GM21360 (cell line): ENCODE results near the gene SCMH1.

ENCODE experiments used
- ATAC-seq: cut with Tn5 transposase; IDR thresholded peaks from one replicate; pipeline ENCODE4 v1.9.1; 2021; ENCODE audit warnings: mild to moderate bottlenecking, moderate library complexity; ENCODE audit not compliant: unreplicated experiment

Gene SCMH1

DNA sequence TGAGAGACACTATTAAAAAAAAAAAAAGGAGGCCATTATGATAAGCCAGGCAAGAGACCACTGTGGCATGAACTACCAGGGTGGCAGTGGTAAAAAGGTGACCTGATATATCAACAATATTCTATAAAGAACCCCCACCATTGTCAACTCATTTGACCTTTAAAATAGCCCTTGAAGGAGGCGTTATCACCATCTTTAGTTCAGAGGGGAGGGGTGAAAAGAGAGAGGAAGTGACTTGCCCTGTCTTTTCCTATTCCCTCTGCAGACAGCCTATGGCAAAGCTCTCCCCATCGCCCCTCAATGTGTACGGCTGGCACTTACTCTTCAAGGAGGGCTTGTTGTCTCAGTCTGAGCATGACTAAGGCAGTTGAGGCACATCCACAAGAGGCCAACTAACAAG lies 208.8 kb downstream of the SCMH1 start:
- no peak for ATAC-seq

DNA sequence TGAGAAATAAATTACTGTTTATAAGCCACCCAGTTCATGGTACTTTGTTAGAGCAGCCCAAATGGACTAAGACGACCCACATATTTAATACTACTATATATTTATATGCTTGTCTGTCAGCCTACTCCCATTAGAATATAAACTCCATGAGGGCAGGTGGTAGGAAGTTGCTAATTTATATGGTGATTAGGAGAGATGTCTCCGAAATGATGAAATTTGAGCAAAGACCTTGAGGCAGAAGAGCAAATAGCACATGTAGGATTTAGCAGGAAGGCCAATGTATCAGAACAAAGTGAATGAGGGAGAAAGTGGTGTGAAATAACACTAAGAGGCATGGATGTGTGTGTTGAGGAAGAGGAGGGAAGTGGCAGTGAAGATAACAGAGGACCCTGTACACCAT lies 210.0 kb downstream of the SCMH1 start:
- ATAC-seq = no peak

DNA sequence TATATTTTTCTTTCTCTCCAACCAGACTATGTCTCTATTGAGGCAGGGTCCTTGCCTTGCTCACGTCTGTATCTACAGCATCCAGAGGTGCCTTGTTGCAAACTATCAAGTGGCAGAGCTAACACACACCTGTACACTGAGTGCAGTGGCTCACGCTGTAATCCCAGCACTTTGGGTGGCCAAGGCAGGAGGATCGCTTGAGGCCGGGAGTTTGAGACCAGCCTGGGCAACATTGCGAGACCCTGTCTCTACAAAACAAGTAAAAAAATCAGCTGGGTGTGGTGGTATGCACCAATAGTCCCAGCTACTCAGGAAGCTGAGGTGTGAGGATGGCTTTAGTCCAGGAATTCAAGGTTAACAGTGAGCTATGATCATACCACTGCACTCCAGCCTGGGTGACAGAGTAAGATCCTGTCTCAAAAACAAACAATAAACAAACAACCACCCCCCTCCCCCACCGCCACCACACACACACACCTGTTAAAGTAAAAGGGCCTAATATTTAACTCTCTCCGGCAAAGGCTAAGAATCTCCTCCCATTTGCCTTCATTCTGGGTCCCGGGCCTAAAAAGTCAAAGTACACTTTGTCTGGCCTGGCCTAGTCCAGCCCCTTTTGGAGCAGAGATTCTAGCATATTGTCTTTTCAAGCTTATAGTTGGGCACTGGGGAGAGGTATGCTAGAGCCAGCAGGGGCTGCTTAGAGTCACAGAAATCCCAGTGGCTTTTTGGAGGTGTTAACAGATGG lies 211.1 kb downstream of the SCMH1 start:
- no peak for ATAC-seq

DNA sequence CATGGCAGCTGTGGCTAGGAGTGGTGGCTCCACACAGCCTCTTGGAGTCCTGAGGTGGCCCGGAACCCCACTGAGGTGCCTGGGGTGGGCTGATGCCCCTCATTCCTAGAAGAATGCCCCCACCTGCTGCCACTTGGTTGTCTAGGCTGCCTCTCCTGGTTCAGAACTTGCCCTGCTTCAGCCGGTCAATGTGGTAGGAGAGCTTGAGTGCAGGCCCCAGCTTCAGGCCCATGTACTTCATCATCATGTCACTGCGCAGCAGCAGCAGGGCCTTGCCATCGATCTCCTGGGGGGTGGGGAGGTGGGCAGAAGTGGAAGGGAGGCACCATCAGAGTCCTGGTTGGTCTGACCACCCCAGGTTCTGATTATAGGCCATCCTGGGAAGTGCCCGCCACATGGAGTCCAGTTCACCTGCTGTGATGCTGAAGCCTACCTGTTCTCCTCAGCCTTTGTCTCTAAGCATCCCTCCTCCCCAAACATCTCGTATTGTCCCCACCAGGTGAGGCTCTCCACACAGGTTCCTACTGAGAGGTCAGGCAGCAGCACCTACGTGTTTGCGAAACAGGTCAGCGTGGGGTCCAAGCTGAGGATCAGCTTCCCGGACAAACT lies 214.0 kb downstream of the SCMH1 start:
- ATAC-seq = no peak

- ATAC-seq = no peak
Measured at GRCh38 chr1:41025979-41026819, 215.9 kb downstream of the SCMH1 start.

GRCh38 chr1:41024953-41025352 lies 217.2 kb downstream of the SCMH1 start:
- no peak for ATAC-seq

DNA sequence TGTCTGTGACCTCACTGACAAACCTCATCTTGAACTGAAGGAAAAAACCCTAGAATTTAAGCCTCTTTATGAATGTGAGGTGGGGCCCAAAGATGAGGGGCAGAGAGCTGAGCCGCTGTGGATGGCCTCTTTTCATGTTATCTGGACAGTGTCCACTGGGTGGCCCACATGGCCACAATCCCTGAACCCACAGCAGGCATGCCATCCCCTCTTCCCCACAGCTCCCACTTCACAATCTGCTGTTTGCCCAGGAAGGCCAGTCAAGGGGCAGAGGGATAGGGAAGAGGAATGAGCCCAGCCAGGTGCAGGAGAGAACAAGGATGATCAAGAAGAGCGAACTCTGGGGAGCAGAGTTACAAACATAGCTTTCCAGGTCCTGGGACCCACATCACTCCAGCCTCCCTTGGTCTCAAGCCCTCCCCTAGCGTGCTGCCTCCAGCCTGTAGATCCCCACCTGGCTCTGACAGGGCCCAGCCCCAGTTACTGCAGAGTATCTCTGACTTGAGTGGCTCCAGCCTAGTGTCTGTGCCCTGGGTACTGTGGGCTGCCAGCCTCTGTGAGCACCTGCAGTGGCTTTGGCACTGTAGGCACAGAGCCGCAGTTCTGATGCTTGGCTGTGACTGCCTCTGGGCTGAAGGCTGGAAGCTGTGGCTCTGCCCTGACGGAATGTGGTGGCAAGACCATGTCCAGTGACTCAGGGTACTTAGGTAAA lies 218.7 kb downstream of the SCMH1 start:
- ATAC-seq = no peak

DNA sequence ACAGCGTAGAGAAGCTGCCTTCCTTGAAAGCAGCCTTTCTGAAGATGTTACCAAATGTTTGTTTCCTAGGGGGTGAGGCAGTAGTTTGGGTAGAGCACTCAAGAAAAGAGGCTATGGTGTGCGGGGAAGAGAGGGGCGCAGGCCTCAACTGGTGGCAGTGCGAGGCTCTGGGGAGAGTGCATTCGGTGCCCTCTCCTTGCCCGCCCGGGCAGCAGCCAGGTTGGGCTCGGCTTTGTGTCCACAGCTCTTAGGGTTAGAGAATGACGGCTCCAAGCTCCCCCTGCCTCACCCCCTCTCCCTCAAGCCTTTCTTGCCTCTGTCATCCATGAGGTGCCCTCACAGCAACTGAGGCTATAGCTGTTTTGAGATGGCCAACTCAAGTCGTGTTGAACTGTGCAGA lies 219.7 kb downstream of the SCMH1 start:
- ATAC-seq = no peak

GRCh38 chr1:41021526-41022308 lies 220.4 kb downstream of the SCMH1 start, which contains the start of gene SLFNL1:
Gene SLFNL1, minus strand, starts transcription at chr1:41021725. Its CDS starts 1,065 bp downstream, at chr1:41020660.
- no peak for ATAC-seq

DNA sequence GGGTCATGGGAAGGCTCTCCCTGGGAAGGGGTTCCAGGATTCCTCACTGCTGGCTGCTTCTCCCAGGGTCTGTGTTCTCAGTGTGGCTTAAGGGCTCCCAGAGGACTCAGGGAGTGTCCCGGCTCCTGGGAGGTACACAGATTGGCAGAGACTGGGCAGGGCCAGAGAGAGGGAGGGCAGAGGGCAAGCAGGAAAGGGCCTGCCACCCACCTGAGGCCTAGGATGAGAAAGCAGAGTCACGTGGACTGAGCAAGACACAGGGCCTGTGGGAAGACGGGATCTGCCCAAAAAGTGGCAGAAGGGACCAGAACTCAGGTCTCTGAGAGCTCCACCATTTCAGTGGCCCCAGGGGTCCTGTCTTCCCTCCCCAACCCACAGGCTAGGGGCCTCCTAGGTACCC lies 221.5 kb downstream of the SCMH1 start:
- ATAC-seq = no peak

- no peak for ATAC-seq
Measured at GRCh38 chr1:41020109-41020576, 222.0 kb downstream of the SCMH1 start.

- ATAC-seq = no peak
Measured at GRCh38 chr1:41019353-41019745, 222.8 kb downstream of the SCMH1 start.

DNA sequence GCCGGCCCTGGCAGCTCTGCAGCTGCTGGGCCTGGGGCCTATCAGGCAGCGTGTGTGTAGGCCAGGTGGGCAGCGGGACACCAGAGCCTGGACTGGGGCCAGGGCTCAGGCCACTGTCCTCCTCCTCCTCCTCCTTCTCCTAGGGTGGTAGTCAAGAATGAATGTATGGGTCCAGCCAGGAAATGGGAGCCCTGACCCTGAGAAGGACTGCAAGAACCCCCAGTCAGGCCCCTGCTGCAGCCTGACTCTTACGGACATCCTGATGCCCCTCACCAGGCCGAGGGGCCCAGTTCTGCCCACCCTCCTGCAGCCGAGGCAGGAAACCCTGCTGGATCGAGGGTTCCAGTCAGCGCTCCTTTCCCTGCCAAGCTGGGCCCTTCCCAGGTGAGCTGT lies 224.1 kb downstream of the SCMH1 start:
- ATAC-seq = no peak

DNA sequence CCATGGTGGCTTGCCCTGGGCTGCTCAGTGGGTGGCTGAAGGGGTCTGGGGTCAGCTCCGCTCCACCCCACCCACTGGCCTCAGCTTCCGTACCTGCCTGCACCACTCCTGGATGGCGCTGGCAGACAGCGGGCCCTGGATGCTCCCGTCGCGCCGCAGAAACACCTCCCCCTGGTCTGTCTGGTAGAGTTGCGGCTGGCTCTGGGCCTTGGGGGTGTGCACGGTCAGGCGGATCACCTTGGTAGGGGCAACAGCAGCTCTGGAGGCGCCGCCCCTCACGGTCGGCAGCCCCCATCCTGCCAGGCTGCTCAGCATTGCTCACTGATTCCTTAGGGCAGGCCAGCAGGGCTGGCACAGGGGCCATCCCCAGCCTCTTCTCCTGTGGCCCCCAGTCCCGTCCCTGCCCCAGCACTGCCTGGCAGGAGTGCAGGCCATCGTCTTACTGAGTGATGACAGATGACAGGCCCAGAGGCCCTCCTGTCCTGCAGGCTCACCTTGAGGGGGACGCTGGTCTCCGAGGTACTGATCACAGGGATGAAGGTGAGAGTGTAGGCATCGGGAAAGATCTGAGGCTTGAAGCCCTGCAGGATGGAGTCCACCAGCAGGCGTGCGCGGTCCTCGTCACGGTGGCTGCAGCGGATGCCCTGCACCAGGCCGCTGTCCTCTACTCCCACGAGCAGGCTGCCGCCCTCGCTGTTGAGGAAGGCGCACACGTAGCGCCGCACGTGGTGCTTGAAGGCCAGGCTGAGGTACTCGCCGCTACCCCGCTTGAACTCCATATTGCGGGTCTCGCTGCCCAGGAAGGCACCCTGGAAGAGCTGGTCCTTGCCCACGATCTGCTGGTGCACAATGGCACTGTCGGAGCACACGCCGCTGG lies 224.7 kb downstream of the SCMH1 start:
- ATAC-seq = no peak

GRCh38 chr1:41015897-41016470 lies 226.1 kb downstream of the SCMH1 start:
- no peak for ATAC-seq

DNA sequence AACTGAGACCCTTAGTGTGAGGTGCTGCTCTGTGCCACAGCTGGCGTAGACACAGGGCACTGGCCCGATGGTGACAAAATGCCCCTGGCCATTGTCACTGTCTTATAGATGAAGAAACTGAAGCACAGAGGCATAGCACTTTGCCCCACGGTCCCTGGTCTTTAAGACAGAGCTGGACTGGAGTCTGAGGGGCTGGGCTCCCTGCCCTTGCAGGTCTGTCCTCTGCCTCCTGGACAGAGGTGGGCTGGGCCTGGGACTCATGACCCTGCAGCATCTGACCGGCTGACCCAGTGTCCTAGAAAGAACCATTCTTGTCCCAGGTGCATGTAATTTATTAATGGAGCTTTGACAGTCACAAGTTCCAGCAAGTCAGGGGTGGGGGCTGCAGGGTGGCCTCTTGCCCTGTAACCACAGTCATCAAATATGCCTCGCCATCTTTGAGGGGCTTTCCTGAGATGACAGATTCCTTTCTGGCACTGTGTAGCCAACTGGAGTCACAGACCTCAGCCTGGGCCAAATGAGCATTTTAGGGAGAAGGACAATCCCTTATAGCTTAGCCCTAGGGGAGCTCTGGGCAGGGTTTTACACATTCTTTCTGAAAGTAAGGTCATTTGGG lies 226.7 kb downstream of the SCMH1 start:
- no peak for ATAC-seq

- no peak for ATAC-seq
Measured at GRCh38 chr1:41014871-41015270, 227.2 kb downstream of the SCMH1 start.

DNA sequence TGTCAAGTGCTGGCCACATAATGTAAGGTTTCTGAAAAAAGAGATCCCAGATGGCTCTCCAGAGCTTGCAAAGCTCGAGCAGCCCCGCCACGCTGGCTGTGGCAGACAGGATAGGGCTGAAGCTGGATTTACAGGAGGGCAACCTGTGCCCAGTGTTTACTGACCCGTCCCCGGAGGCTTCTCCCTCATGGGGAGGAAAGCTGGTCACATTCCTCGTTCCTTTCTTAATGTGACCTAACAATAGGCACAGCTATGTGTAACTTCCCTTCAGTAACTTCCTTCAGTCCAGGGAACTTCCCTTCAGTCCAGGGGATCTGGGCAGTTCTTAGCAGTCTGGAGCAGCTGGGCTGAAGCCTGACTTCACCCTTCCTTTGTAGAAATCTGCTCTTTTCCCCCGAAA lies 228.3 kb downstream of the SCMH1 start:
- no peak for ATAC-seq

- no peak for ATAC-seq
Measured at GRCh38 chr1:41013024-41013423, 229.1 kb downstream of the SCMH1 start.
